Keratinocyte (primary cell): Measurements from ENCODE around the gene MEIS3. TPM values are rescaled to one million over a fixed set of nuclear protein-coding genes. Genes with fewer than 3 reads are reported as not detected.

Experiments used
- DNase-seq: peaks from one replicate; pipeline ENCODE4 v3.0.0-alpha.2; 2011; ENCODE audit warnings: low read depth, missing footprints, low spot score
- FAIRE-seq: peaks from 2 replicates; lab custom pipeline; 2011; peaks lifted over from hg19 to GRCh38; lab: Jason Lieb, UNC
- H2AFZ ChIP-seq: 2 replicates; pipeline ENCODE4 v1.6.0; 2012; ENCODE audit warnings: low read length, control low read depth, inconsistent platforms; ENCODE audit not compliant: control insufficient read depth
- H3K27ac ChIP-seq: 2 replicates; pipeline ENCODE4 v1.5.1; 2011; ENCODE audit warnings: low read length; ENCODE audit not compliant: control insufficient read depth, insufficient read depth
- H3K27me3 ChIP-seq: 3 replicates; pipeline ENCODE4 v1.6.0; 2011; ENCODE audit warnings: low read length; ENCODE audit not compliant: control insufficient read depth, insufficient read depth; ENCODE audit errors: extremely low read depth
- H3K36me3 ChIP-seq, 2 experiments: 2 replicates in 1 of 2; 3 replicates in 1 of 2; pipeline ENCODE4 v1.5.1; 2011; ENCODE audit warnings: low read length in 2 of 2, mild to moderate bottlenecking in 1 of 2; ENCODE audit not compliant: control insufficient read depth in 2 of 2, insufficient read depth in 2 of 2; ENCODE audit errors: extremely low read depth in 1 of 2
- H3K4me1 ChIP-seq: 3 replicates; pipeline ENCODE4 v1.5.1; 2011; ENCODE audit warnings: low read length; ENCODE audit not compliant: control insufficient read depth, insufficient read depth; ENCODE audit errors: extremely low read depth
- H3K4me2 ChIP-seq: 3 replicates; pipeline ENCODE4 v1.6.0; 2011; ENCODE audit warnings: low read depth, low read length; ENCODE audit not compliant: control insufficient read depth, insufficient read depth; ENCODE audit errors: extremely low read depth
- H3K4me3 ChIP-seq, 3 experiments: fragments of 200-600 bp in 1 of 3; sonication (generic) in 1 of 3; 2 replicates in 2 of 3; 3 replicates in 1 of 3; pipeline ENCODE4 v1.5.1; 2011 to 2016; ENCODE audit warnings: low read length in 3 of 3, mild to moderate bottlenecking in 3 of 3, control low read depth in 2 of 3, inconsistent platforms in 1 of 3, low read depth in 1 of 3, mixed read lengths in 1 of 3, mixed run types in 1 of 3, moderate library complexity in 1 of 3; ENCODE audit not compliant: control insufficient read depth in 2 of 3, insufficient read depth in 2 of 3; ENCODE audit errors: extremely low read depth in 1 of 3
- H3K79me2 ChIP-seq: 2 replicates; pipeline ENCODE4 v1.6.0; 2012; ENCODE audit warnings: low read length; ENCODE audit not compliant: control insufficient read depth, insufficient read depth
- H3K9ac ChIP-seq: 3 replicates; pipeline ENCODE4 v1.6.0; 2011; ENCODE audit warnings: low read length; ENCODE audit not compliant: control insufficient read depth, insufficient read depth; ENCODE audit errors: extremely low read depth
- H3K9me1 ChIP-seq: 3 replicates; pipeline ENCODE4 v1.6.0; 2011; ENCODE audit warnings: low read length; ENCODE audit not compliant: control insufficient read depth, insufficient read depth; ENCODE audit errors: extremely low read depth
- H3K9me3 ChIP-seq: 2 replicates; pipeline ENCODE4 v1.5.1; 2012; ENCODE audit warnings: low read depth, low read length; ENCODE audit not compliant: control insufficient read depth
- H4K20me1 ChIP-seq: 3 replicates; pipeline ENCODE4 v1.6.0; 2011; ENCODE audit warnings: low read length; ENCODE audit not compliant: control insufficient read depth, insufficient read depth; ENCODE audit errors: extremely low read depth
- EZH2 ChIP-seq: IDR thresholded peaks from one replicate; pipeline ENCODE4 v1.6.1; 2012; ENCODE audit warnings: inconsistent platforms, mild to moderate bottlenecking, low read length, moderate library complexity
- dilution Hi-C: fragments of 300-500 bp; cut with MboI; formaldehyde crosslinking; loops from one replicate; pipeline ENCODE4 v1.7.0; 2020; ENCODE audit warnings: low sequenced_read_pairs; ENCODE audit not compliant: extremely low pct_ligation_motif_present
- polyA plus RNA-seq, 5 experiments: library from polyadenylated mRNA; depleted of rRNA in 3 of 5; stranded (reverse) in 3 of 5; stranded (forward) in 1 of 5; unstranded in 1 of 5; fragments of >200 nt; gene quantifications; 1 replicate in 1 of 5; 2 replicates in 3 of 5; 3 replicates in 1 of 5; pipeline versions ENCODE4 v1.2.1 to v1.2.3, GENCODE V29; 2011 to 2012; ENCODE audit warnings: missing spikeins in 2 of 5, low read depth in 1 of 5, low replicate concordance in 1 of 5
- TF ChIP-seq, protein P1 (sequence below), 3 experiments: IDR thresholded peaks in 1 of 3; conservative IDR thresholded peaks in 1 of 3; optimal IDR thresholded peaks in 1 of 3; 2 replicates in 2 of 3; 3 replicates in 1 of 3; pipeline versions ENCODE3 to v1.5.1; 2011; ENCODE audit warnings: low read length in 3 of 3, mild to moderate bottlenecking in 3 of 3, moderate library complexity in 2 of 3, control low read depth in 1 of 3, inconsistent platforms in 1 of 3; ENCODE audit not compliant: insufficient read depth in 2 of 3; ENCODE audit errors: extremely low read depth in 1 of 3

The MEIS3 gene
- polyA plus RNA-seq, 1 donor (not counting 4 experiments of a cell fraction or from before 2014, with no cell fraction given): 1.7 TPM

DNA sequence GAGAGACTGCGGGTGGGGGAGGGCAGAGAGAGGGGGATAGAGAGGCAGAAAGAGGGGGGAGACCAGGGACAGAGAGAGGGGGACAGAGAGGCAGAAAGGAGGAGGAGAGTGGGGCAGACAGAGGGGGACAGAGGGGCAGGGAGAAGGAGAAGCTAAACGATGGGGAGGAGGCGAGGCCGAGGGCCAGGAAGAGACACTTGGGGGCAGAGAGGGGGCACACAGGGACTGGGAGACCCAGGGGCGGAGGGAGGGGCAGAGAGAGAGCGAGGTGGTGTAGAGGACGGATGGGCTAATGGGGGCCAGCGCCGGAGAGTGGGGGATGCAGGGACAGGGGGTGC lies 666 bp downstream of the MEIS3 start:
- no peak for FAIRE-seq
- H2AFZ ChIP-seq: no peak overlapping the region

DNA sequence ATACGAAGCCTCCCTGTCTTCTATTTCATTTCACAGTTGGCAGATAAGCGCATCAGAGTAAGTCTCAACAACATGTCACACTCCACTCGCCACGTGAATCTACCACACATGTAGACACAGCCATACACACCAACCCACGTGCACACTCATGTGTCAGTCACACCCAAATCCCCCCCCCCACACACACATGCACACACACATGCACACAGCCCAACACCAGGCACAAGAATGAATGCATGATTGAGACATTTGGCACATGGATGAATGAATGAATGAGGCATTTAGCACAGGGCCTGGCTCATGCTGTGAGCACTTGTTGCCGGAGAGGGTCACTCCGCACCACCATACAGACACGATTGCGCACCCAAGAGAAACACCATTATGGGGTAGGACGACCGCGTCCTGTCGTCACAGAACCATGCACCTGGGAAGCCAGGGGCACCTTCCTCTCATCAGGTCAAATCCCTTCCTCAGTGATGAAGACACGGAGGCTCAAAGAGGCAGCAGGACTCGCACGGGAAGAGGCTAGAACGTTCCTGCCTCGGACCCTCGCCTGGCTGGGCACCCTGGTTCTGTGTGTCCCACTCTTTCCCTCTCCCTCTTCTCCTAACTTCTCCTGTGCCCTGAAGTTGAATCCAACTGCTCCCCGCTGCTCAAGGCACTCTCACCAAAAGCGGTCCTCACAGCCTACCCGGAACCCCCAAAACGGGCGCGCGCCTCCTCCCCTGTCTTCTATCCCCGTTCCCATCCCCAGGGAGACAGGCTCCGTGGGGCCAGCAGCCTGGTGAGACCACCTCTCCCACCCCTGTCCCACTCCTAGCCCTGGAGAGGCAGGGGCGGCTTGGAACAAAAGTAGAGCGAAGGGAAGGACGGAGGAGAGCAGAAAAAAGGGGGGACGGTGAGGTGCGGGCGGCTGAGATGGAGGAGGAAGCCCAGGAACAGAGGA lies 1.3 kb downstream of the MEIS3 start:
- Histone ChIP-seq H3K36me3 (no peaks in the 10 kb centered on the region), H3K4me3 (peak overlapping the region; percentile 35 to 50 (median 37)), H3K4me2 (peak overlapping the region; percentile 27), H3K27ac (no peak overlapping the region), H3K9ac (no peak overlapping the region), H3K4me1 (peaks cover 4% of the 10 kb centered on the region), H4K20me1 (peaks cover 4% of the 10 kb centered on the region), H3K9me1 (no peaks in the 10 kb centered on the region), H3K79me2 (no peaks in the 10 kb centered on the region), H2AFZ (no peak overlapping the region), H3K27me3 (peaks cover 77% of the 10 kb centered on the region), H3K9me3 (no peaks in the 10 kb centered on the region)
- no peak for DNase-seq
- dilution Hi-C loops: no loop called here
- FAIRE-seq: no peak
- peak; percentile 81 for TF ChIP-seq EZH2
- TF ChIP-seq, protein P1, sequence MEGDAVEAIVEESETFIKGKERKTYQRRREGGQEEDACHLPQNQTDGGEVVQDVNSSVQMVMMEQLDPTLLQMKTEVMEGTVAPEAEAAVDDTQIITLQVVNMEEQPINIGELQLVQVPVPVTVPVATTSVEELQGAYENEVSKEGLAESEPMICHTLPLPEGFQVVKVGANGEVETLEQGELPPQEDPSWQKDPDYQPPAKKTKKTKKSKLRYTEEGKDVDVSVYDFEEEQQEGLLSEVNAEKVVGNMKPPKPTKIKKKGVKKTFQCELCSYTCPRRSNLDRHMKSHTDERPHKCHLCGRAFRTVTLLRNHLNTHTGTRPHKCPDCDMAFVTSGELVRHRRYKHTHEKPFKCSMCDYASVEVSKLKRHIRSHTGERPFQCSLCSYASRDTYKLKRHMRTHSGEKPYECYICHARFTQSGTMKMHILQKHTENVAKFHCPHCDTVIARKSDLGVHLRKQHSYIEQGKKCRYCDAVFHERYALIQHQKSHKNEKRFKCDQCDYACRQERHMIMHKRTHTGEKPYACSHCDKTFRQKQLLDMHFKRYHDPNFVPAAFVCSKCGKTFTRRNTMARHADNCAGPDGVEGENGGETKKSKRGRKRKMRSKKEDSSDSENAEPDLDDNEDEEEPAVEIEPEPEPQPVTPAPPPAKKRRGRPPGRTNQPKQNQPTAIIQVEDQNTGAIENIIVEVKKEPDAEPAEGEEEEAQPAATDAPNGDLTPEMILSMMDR (optimal IDR thresholded peaks at IDR 0.05 in 1 of 3, IDR thresholded peaks at IDR 0.05 in 1 of 3, conservative IDR thresholded peaks at IDR 0.05 in 1 of 3; ENCODE audit: extremely low read depth in 1 of 3, insufficient read depth in 2 of 3, low read length in 3 of 3): no peak

More for the DNA sequence above, 666 bp downstream of the MEIS3 start:
- Histone ChIP-seq H3K9ac (no peak overlapping the region), H3K9me1 (no peaks in the 10 kb centered on the region), H3K4me1 (peaks cover 4% of the 10 kb centered on the region), H3K27ac (no peak overlapping the region), H3K9me3 (no peaks in the 10 kb centered on the region), H3K4me2 (peak overlapping the region; percentile 32), H3K27me3 (peaks cover 83% of the 10 kb centered on the region), H3K36me3 (no peaks in the 10 kb centered on the region), H3K4me3 (peak overlapping the region in 2 of 3 experiments; percentile 35 to 50), H3K79me2 (no peaks in the 10 kb centered on the region), H4K20me1 (peaks cover 4% of the 10 kb centered on the region)
- dilution Hi-C loops: no loop called here
- no peak for DNase-seq
- TF ChIP-seq, protein P1 (optimal IDR thresholded peaks at IDR 0.05 in 1 of 3, IDR thresholded peaks at IDR 0.05 in 1 of 3, conservative IDR thresholded peaks at IDR 0.05 in 1 of 3; ENCODE audit: extremely low read depth in 1 of 3, insufficient read depth in 2 of 3, low read length in 3 of 3): no peak
- no peak for TF ChIP-seq EZH2
